ENCODE measurements around the gene ADGB.

DNA sequence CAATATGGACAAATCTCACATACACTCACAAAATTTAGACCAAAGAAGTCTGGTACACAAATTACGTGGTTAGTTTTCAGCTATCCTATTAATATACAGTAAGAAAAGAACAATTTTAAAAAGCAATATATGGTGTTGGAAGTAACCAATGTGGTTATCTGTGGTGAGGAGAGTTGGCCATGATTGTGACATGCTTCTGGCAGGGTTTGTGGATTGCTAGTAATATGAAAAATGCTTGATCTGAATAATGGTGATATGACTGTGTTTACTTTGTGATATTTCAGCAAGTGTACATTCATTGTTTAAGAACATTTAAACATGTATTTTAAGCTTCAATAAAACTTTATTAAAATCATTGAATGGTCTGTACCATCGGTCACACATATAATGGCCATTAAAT is 99.1 kb downstream of the ADGB start:
- TF ChIP-seq, protein P1, sequence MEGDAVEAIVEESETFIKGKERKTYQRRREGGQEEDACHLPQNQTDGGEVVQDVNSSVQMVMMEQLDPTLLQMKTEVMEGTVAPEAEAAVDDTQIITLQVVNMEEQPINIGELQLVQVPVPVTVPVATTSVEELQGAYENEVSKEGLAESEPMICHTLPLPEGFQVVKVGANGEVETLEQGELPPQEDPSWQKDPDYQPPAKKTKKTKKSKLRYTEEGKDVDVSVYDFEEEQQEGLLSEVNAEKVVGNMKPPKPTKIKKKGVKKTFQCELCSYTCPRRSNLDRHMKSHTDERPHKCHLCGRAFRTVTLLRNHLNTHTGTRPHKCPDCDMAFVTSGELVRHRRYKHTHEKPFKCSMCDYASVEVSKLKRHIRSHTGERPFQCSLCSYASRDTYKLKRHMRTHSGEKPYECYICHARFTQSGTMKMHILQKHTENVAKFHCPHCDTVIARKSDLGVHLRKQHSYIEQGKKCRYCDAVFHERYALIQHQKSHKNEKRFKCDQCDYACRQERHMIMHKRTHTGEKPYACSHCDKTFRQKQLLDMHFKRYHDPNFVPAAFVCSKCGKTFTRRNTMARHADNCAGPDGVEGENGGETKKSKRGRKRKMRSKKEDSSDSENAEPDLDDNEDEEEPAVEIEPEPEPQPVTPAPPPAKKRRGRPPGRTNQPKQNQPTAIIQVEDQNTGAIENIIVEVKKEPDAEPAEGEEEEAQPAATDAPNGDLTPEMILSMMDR (IDR thresholded peaks at IDR 0.05), result no peak
- TF ChIP-seq POLR2A (IDR thresholded peaks at IDR 0.05; ENCODE audit: low read depth) (no peak), EP300 (IDR thresholded peaks at IDR 0.05) (no peak)
